GM19099 (cell line): ENCODE results near the gene PLEKHD1.

ENCODE experiments used
- POLR2A ChIP-seq: IDR thresholded peaks from 3 replicates; pipeline ENCODE4 v1.6.1; 2011; ENCODE audit warnings: low read depth; ENCODE audit not compliant: insufficient read length; ENCODE audit errors: extremely low read depth

Gene PLEKHD1

DNA sequence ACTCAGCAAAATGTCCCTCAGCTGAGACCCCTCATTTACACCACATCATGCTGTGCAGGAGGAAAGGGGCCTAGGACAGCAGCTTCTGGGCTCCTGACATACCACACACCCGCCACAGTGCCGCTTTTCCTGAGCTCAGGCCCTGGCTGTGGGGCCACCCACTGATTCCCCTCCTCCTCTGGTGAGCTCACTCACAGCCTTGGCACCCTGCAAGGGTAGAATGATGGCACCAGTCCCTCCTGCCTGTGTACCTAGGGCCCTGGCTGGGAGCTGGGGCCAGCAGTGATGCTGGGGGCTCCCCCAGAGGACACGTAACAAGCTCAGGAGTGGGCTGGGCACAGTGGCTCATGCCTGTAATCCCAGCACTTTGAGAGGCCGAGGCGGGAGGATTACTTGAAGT lies 44.4 kb downstream of the PLEKHD1 start:
- TF ChIP-seq POLR2A: no peak

GRCh38 chr14:69529563-69529962 lies 45.0 kb downstream of the PLEKHD1 start:
- no peak for TF ChIP-seq POLR2A

DNA sequence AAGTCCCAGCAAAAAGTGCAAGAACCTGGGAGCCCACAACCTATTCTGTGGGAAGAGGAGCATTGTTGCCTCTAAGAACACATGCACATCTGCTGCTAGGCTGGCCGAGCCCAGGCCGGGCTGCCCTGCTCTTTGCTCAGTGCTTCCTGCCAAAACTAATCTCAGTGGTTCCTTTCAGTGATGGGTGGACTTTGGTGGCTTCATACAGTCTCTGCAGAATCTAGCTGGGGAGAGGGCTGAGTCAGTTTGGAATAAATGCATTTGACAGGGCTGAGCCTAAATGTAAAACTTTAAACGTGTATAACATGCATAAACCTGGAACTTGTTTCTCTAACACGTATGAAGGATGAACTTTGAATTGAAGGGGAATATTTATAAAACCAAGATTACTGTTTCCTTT lies 45.6 kb downstream of the PLEKHD1 start:
- TF ChIP-seq POLR2A: no peak

- no peak for TF ChIP-seq POLR2A
Measured at GRCh38 chr14:69531135-69531534, 46.6 kb downstream of the PLEKHD1 start.

- no peak for TF ChIP-seq POLR2A
Measured at GRCh38 chr14:69532561-69533340, 48.2 kb downstream of the PLEKHD1 start.

- TF ChIP-seq POLR2A: no peak
Measured at GRCh38 chr14:69535230-69535848, 50.8 kb downstream of the PLEKHD1 start.

- TF ChIP-seq POLR2A: no peak
Measured at GRCh38 chr14:69536971-69537370, 52.4 kb downstream of the PLEKHD1 start.

DNA sequence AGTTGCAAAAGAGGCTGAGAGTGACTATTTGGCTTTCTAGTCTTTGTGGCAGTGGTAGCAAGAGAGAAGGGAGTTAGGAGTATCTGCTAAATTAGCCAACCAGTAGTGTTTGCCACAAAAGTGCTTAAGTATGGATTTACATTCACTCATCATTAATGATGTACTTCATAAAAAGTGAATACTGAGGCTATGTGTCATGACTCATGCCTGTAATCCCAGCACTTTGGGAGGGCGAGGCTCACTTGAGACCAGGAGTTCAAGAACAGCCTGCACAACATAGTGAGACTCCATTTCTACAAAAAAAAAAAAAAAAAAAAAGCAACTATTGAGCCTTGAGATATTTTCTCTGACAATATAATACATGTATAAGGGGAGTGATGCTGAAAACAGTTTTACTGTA lies 53.4 kb downstream of the PLEKHD1 start:
- no peak for TF ChIP-seq POLR2A

GRCh38 chr14:69538766-69539165 lies 54.2 kb downstream of the PLEKHD1 start:
- TF ChIP-seq POLR2A: no peak

DNA sequence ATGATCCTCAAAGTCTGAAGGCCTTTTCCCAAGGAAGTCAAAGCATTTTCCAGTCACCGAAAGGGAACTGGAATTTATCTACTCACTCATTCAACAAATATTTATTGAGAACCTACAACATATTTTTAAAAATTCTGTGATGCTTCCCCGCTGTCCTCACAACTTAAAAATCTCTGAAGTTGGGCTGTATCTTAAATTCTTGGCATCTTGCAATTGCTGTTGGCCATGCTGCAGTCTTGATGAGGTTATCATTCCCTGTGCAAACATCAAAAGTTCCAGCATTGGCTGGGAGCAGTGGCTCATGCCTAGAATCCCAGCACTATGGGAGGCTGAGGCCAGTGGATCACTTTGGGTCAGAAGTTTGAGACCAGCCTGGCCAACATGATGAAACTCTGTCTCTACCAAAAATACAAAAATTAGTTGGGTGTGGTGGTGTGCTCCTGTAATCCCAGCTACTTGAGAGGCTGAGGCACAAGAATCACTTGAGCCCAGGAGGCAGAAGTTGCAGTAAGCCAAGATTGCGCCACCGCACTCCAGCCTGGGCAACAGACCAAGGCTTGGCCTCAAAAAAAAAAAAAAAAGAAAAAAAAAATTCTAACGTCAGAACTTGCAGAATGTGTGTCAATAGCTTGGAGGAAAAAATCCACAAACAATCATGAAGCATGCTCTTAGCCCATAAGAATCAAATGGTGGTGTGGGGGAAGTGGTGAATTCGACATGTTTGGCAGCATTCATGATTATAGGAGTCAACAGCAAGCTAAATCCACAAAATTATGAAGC lies 55.3 kb downstream of the PLEKHD1 start:
- no peak for TF ChIP-seq POLR2A

GRCh38 chr14:69540654-69541335 lies 56.3 kb downstream of the PLEKHD1 start:
- TF ChIP-seq POLR2A: no peak

GRCh38 chr14:69542311-69542710 lies 57.8 kb downstream of the PLEKHD1 start:
- no peak for TF ChIP-seq POLR2A

DNA sequence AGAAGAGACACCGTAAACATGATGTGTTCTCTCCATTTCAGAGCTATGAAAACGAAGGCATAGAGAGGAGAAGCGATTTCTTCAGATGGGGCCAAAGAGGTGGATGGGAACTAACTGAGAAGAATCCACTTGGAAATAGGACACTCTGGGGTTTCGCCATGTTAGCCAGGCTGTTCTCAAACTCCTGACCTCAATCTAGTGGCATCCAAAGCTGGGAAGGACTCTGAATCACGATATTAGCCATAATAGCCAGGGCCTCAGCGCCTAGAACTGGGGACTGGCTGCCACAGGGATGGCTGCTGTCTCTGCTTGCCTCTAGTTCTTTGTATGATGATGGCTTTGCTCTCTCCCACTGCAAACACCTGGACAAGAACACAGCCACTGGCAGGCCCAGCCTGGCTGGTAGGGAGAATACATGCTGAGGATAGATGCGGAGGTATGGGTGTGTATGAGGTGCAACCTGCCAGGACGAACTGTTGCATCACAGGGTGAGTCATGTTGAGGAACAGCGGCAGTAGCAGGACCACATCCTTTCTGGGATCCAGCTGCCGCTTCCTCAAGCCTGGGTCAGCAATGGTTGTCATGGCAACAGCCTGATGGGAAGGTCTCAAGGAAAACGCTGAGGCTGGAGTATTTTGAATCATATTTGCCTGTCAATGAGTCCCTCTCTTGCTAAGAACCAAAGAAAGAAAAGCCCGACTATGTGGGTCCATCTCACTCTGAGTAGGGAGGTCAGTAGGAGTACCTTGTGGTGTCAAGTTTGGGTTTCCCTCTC lies 59.0 kb downstream of the PLEKHD1 start:
- TF ChIP-seq POLR2A: no peak

- TF ChIP-seq POLR2A: no peak
Measured at GRCh38 chr14:69547701-69548348, 63.3 kb downstream of the PLEKHD1 start.

DNA sequence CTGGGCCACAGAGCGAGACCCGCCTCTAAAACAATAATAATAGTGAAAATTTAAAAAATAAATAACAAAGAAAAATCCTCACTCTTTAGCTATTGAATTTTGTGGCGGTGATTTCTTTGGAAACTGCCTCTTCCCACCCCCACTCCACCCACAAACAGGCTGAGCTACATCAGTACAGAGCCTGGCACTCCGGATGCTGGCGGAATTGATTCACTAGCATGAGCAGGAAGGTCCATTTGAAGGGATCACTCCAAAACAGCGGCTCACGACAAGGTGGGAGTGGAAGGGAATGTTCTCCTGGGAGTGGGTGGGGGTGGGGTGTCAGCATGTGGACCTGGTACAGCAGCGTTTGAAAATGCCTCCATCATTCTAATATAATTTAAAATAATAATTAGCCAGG lies 64.0 kb downstream of the PLEKHD1 start:
- no peak for TF ChIP-seq POLR2A

- TF ChIP-seq POLR2A: no peak
Measured at GRCh38 chr14:69551511-69551910, 67.0 kb downstream of the PLEKHD1 start.
